ENCODE measurements around the gene MYO15B.

The MYO15B gene

GRCh38 chr17:75612906-75613626 is 25.5 kb downstream of the MYO15B start:
- TF ChIP-seq EZH2 (IDR thresholded peaks at IDR 0.05; ENCODE audit: borderline replicate concordance, low read length) (no peak), CTCF (IDR thresholded peaks at IDR 0.05; ENCODE audit: low read length) (no peak)
- H3K4me2 ChIP-seq (ENCODE audit: low read length) = no peak overlapping the region
- H3K4me1 ChIP-seq (ENCODE audit: insufficient read depth, low read length, severe bottlenecking) = no peaks in the 10 kb centered on the region
- no peak overlapping the region for H3K9ac ChIP-seq (ENCODE audit: low read length)
- H3F3A ChIP-seq (ENCODE audit: insufficient read depth, low read length) = no peaks in the 10 kb centered on the region
- no peak overlapping the region for H3K27ac ChIP-seq (ENCODE audit: low read depth, low read length, poor library complexity, severe bottlenecking)
- peaks cover 6% of the 10 kb centered on the region; the same call in 1 of the 2 replicates for H3K27me3 ChIP-seq (ENCODE audit: insufficient read depth, low read length)
- no peaks in the 10 kb centered on the region for H3K9me3 ChIP-seq (ENCODE audit: low read length)
- no peak overlapping the region for H3K4me3 ChIP-seq (ENCODE audit: low read depth, low read length, poor library complexity, severe bottlenecking)
- no peaks in the 10 kb centered on the region for H3K36me3 ChIP-seq (ENCODE audit: insufficient read depth, low read length)
- H4K20me1 ChIP-seq (ENCODE audit: insufficient read depth, low read length) = no peaks in the 10 kb centered on the region
- no peaks in the 10 kb centered on the region for H3K79me2 ChIP-seq (ENCODE audit: insufficient read depth, low read length)
- no peak overlapping the region for H2AFZ ChIP-seq (ENCODE audit: low read length)
- H3K9me2 ChIP-seq (ENCODE audit: low read depth, low read length) = no peaks in the 10 kb centered on the region

- Histone ChIP-seq H3K27ac (ENCODE audit: low read depth, low read length, poor library complexity, severe bottlenecking) (no peak overlapping the region), H3K4me1 (ENCODE audit: insufficient read depth, low read length, severe bottlenecking) (no peaks in the 10 kb centered on the region), H3F3A (ENCODE audit: insufficient read depth, low read length) (no peaks in the 10 kb centered on the region), H3K9me2 (ENCODE audit: low read depth, low read length) (no peaks in the 10 kb centered on the region), H3K4me2 (ENCODE audit: low read length) (no peak overlapping the region), H3K9ac (ENCODE audit: low read length) (no peak overlapping the region), H2AFZ (ENCODE audit: low read length) (no peak overlapping the region), H3K9me3 (ENCODE audit: low read length) (no peaks in the 10 kb centered on the region), H3K79me2 (ENCODE audit: insufficient read depth, low read length) (no peaks in the 10 kb centered on the region), H4K20me1 (ENCODE audit: insufficient read depth, low read length) (no peaks in the 10 kb centered on the region), H3K36me3 (ENCODE audit: insufficient read depth, low read length) (no peaks in the 10 kb centered on the region), H3K4me3 (ENCODE audit: low read depth, low read length, poor library complexity, severe bottlenecking) (no peak overlapping the region), H3K27me3 (ENCODE audit: insufficient read depth, low read length) (peaks cover 6% of the 10 kb centered on the region; the same call in 1 of the 2 replicates)
- TF ChIP-seq CTCF (IDR thresholded peaks at IDR 0.05; ENCODE audit: low read length) = peak; percentile 39
- TF ChIP-seq EZH2 (IDR thresholded peaks at IDR 0.05; ENCODE audit: borderline replicate concordance, low read length) = no peak
Measured at GRCh38 chr17:75614006-75614405, 26.4 kb downstream of the MYO15B start.

- no peaks in the 10 kb centered on the region for H3K9me2 ChIP-seq (ENCODE audit: low read depth, low read length)
- no peak overlapping the region for H3K9ac ChIP-seq (ENCODE audit: low read length)
- peaks cover 6% of the 10 kb centered on the region; the same call in 1 of the 2 replicates for H3K27me3 ChIP-seq (ENCODE audit: insufficient read depth, low read length)
- no peaks in the 10 kb centered on the region for H4K20me1 ChIP-seq (ENCODE audit: insufficient read depth, low read length)
- H3K27ac ChIP-seq (ENCODE audit: low read depth, low read length, poor library complexity, severe bottlenecking) = no peak overlapping the region
- no peak overlapping the region for H3K4me3 ChIP-seq (ENCODE audit: low read depth, low read length, poor library complexity, severe bottlenecking)
- TF ChIP-seq EZH2 (IDR thresholded peaks at IDR 0.05; ENCODE audit: borderline replicate concordance, low read length) = no peak
- TF ChIP-seq CTCF (IDR thresholded peaks at IDR 0.05; ENCODE audit: low read length) = no peak
- no peaks in the 10 kb centered on the region for H3F3A ChIP-seq (ENCODE audit: insufficient read depth, low read length)
- no peaks in the 10 kb centered on the region for H3K4me1 ChIP-seq (ENCODE audit: insufficient read depth, low read length, severe bottlenecking)
- H3K4me2 ChIP-seq (ENCODE audit: low read length) = no peak overlapping the region
- no peaks in the 10 kb centered on the region for H3K79me2 ChIP-seq (ENCODE audit: insufficient read depth, low read length)
- H3K9me3 ChIP-seq (ENCODE audit: low read length) = no peaks in the 10 kb centered on the region
- H3K36me3 ChIP-seq (ENCODE audit: insufficient read depth, low read length) = no peaks in the 10 kb centered on the region
- H2AFZ ChIP-seq (ENCODE audit: low read length) = no peak overlapping the region
Measured at GRCh38 chr17:75614556-75615270, 27.1 kb downstream of the MYO15B start.
